Epithelial cell of esophagus (primary cell): ENCODE results near the gene ZNF8.
"Not testable (repeated sequence)": the region's sequence is repeated elsewhere in the genome, so short reads cannot be mapped to it uniquely, and the experiment has no call there.

Source experiments
- DNase-seq: peaks from one replicate; pipeline ENCODE4 v3.0.0; 2010; ENCODE audit warnings: low read depth
- H3K4me3 ChIP-seq: 2 replicates; pipeline ENCODE4 v1.5.1; 2011; ENCODE audit warnings: mild to moderate bottlenecking, low read length, control low read depth
- TF ChIP-seq, protein P1 (sequence below): IDR thresholded peaks from 2 replicates; pipeline ENCODE4 v1.5.1; 2011; ENCODE audit warnings: low read depth, mild to moderate bottlenecking, low read length, control low read depth, inconsistent platforms; ENCODE audit not compliant: insufficient read depth; ENCODE audit errors: missing control alignments

ZNF8 gene

GRCh38 chr19:58305932-58306323, 27.2 kb downstream of the ZNF8 start:
- peak; percentile 12 for DNase-seq
- peak overlapping the region; percentile 84 for H3K4me3 ChIP-seq

DNA sequence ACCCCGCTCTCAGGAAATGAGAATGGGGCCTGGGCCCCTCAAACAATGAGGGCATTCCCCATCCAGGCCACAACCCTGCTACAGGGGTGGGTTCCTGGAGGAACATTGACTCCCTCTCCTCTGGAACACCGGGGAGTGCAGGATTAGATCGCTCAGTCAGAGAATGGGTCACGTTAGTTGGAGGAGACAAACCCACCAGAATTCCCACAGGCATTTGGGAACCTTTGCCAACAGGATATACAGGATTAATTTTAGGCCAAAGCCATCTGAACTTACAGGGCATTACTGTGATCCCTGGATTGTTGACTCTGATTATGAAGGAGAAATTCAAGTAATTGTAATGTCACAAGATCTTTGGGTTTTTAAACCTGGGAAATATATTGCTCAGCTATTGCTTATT, 29.0 kb downstream of the ZNF8 start:
- no peak for DNase-seq
- TF ChIP-seq, protein P1, sequence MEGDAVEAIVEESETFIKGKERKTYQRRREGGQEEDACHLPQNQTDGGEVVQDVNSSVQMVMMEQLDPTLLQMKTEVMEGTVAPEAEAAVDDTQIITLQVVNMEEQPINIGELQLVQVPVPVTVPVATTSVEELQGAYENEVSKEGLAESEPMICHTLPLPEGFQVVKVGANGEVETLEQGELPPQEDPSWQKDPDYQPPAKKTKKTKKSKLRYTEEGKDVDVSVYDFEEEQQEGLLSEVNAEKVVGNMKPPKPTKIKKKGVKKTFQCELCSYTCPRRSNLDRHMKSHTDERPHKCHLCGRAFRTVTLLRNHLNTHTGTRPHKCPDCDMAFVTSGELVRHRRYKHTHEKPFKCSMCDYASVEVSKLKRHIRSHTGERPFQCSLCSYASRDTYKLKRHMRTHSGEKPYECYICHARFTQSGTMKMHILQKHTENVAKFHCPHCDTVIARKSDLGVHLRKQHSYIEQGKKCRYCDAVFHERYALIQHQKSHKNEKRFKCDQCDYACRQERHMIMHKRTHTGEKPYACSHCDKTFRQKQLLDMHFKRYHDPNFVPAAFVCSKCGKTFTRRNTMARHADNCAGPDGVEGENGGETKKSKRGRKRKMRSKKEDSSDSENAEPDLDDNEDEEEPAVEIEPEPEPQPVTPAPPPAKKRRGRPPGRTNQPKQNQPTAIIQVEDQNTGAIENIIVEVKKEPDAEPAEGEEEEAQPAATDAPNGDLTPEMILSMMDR, result no peak
- no peak overlapping the region for H3K4me3 ChIP-seq

More at GRCh38 chr19:58305932-58306323, 27.2 kb downstream of the ZNF8 start:
- TF ChIP-seq, protein P1, result no peak

- TF ChIP-seq, protein P1, result peak; percentile 36
- H3K4me3 ChIP-seq, result not testable (repeated sequence)
- DNase-seq, result peak; percentile 34
These were observed 31.9 kb downstream of the ZNF8 start for GRCh38 chr19:58310685-58311084.

DNA sequence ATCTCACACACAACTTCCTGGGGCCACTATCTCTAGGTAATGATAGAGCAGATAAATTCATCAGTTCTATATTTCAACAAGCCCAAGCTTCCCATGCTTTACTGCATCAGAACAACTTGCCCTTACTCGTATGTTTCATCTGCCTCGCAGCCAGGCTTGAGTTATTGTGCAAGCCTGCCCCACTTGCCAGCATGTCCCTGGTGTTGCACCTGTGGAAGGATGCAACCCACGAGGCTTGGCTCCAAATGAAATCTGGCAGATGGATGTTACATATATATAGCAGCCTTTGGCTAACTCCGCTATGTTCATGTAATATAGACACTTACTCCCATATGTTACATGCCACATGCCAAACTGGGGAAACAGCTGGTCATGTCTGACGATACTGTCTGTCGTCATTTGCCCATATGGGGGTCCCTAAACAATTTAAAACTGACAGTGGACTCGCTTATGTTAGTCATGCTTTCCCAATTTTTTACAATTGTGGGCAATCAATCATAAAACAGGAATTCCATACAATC, 32.6 kb downstream of the ZNF8 start:
- DNase-seq, result peak; percentile 30
- no peak overlapping the region for H3K4me3 ChIP-seq
- TF ChIP-seq, protein P1, result no peak

DNA sequence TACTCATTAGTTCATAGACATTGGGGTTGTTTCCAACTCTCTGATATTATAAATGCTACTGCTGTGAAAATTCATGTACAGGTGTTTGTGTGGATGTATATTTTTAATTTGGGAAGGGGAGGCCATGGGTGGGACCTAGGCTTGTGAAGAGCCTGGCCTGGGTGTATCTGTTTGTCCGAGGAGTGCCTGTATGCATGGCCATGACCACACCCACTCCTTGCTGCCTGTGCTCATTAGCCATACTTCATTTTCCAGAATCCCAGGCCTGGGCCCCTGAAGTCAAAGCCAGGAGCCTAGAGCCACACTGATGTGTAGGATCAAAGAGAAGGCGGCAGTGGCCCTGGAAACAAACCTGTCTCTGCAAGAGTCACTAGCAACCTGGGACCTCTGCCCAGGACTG, 36.8 kb downstream of the ZNF8 start:
- DNase-seq, result no peak
- H3K4me3 ChIP-seq, result no peak overlapping the region
- TF ChIP-seq, protein P1, result no peak

- TF ChIP-seq, protein P1, result no peak
- DNase-seq, result peak; percentile 65
These were observed 38.8 kb downstream of the ZNF8 start for GRCh38 chr19:58317476-58318072.

DNA sequence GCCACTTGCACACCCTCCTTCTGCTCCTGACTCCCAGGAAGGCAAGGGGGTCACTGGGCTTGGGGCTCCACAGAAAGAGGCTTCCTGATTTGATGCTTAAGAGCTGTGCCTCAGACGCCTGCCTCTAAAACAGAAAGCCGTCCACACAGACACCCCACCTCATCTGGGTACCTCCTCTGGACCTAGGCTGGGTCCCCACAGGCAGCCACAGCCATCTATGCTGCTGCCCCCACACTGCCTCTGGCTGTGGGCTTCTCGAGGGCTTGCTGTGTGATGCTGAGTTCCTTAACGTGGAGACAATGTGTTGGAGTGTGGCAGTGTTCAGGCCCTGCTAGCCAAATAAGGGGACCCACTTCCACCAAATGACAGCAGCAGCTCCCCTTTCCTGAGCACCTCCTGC, 39.5 kb downstream of the ZNF8 start:
- TF ChIP-seq, protein P1, result no peak
- H3K4me3 ChIP-seq, result no peak overlapping the region
- DNase-seq, result no peak

More at GRCh38 chr19:58317476-58318072, 38.8 kb downstream of the ZNF8 start:
- H3K4me3 ChIP-seq, result no peak overlapping the region
